Measurements from ENCODE around the gene CLEC2L. TPM values are rescaled to one million over a fixed set of nuclear protein-coding genes. Genes with fewer than 3 reads are reported as not detected.

CLEC2L gene
- total and polyA plus RNA-seq, 2 of the 8 experiments (the other 6 are each of a cell fraction or from before 2014, with no cell fraction given), result 0.20 to 1.9 TPM

DNA sequence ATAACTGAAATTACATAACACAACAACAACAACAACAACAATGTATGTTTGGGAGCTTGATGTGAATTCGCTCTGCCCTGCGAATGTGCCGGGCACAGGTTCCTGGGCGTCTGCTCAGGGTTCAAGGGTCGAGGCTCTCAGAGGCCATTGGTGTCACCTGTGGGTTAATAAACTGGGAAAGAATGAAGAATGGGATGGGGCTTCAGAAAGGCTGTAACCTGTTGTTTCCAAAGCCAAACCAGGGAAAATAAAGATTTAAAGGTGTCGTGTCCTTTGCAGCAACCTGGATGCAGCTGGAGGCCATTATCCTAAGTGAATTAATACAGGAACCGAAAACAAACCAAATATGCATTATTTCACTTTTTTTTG, 22.7 kb upstream of the CLEC2L start:
- Histone ChIP-seq H2AFZ (ENCODE audit: low read length) (no peak overlapping the region), H2AK5ac (ENCODE audit: low read depth, low read length) (no peak overlapping the region), H3K4me2 (ENCODE audit: insufficient read depth in 1 of 2, low read depth in 2 of 2, low read length in 2 of 2) (no peak overlapping the region), H4K91ac (replicated peaks; ENCODE audit: insufficient read length, low read length) (no peak overlapping the region), H2BK15ac (ENCODE audit: low read length) (no peak overlapping the region), H2BK120ac (replicated peaks; ENCODE audit: low read depth, low read length) (no peak overlapping the region), H4K5ac (ENCODE audit: insufficient read length, low read depth, low read length) (no peak overlapping the region), H3K79me1 (ENCODE audit: low read depth, low read length) (no peaks in the 10 kb centered on the region), H3K9me3 (ENCODE audit: insufficient read depth in 2 of 2, low read depth in 1 of 2, low read length in 1 of 2) (no peaks in the 10 kb centered on the region), H2BK20ac (ENCODE audit: low read length) (no peak overlapping the region), H3K79me2 (ENCODE audit: control insufficient read depth in 1 of 2, insufficient read depth in 2 of 2, low read length in 2 of 2) (no peaks in the 10 kb centered on the region), H4K8ac (ENCODE audit: extremely low read depth, insufficient read depth, low read length) (no peak overlapping the region), H3K36me3 (ENCODE audit: control insufficient read depth in 2 of 4, insufficient read depth in 4 of 4, low read length in 3 of 4) (no peaks in the 10 kb centered on the region), H4K20me1 (replicated peaks in 1 of 2; ENCODE audit: control insufficient read depth in 1 of 2, insufficient read depth in 2 of 2, low read length in 2 of 2) (no peaks in the 10 kb centered on the region), H2BK5ac (ENCODE audit: low read depth, low read length) (no peak overlapping the region), H3K27me3 (replicated peaks in 1 of 4; ENCODE audit: control insufficient read depth in 3 of 4, extremely low read depth in 1 of 4, insufficient read depth in 3 of 4, low read length in 3 of 4) (peaks cover 0 to 7% (median 5%) of the 10 kb centered on the region in 4 experiments; a peak in 3 of 7 replicates), H2BK12ac (ENCODE audit: low read depth, low read length) (no peak overlapping the region), H3K18ac (ENCODE audit: extremely low read depth, low read length) (no peak overlapping the region), H3K9ac (replicated peaks in 1 of 4; ENCODE audit: extremely low read depth in 1 of 4, low read depth in 3 of 4, low read length in 3 of 4) (no peak overlapping the region), H3K4me1 (replicated peaks in 1 of 4; ENCODE audit: control insufficient read depth in 3 of 4, insufficient read depth in 4 of 4, low read length in 3 of 4) (no peaks in the 10 kb centered on the region), H3K27ac (ENCODE audit: low read depth, low read length) (no peak overlapping the region), H3K4me3 (ENCODE audit: extremely low read depth in 1 of 4, insufficient read depth in 2 of 4, low read depth in 3 of 4, low read length in 4 of 4) (no peak overlapping the region), H3K4ac (replicated peaks; ENCODE audit: insufficient read length, low read depth, low read length) (peak overlapping the region; percentile 44), H3K23me2 (ENCODE audit: low read depth, low read length) (no peaks in the 10 kb centered on the region), H3K23ac (ENCODE audit: insufficient read length) (no peak overlapping the region), H3K14ac (ENCODE audit: insufficient read length) (no peak overlapping the region), H3K56ac (replicated peaks; ENCODE audit: insufficient read length, low read depth, low read length) (no peak overlapping the region)
- ChIA-PET CTCF (ENCODE audit: partially characterized antibody) (interaction anchor here (0.8 to 10.7 kb wide), 31 partner anchors 8 to 505 kb away, joined by 3 to 156 read pairs (median 5); no protein-coding TSS in a partner anchor), POLR2A (ENCODE audit: partially characterized antibody) (interaction anchor here (0.9 to 2.5 kb wide), 2 partner anchors 18 to 69 kb away, joined by 3 to 11 read pairs; partner anchors contain the start of gene KLRG2)
- no peak for TF ChIP-seq JUN (IDR thresholded peaks at IDR 0.05; ENCODE audit: low read depth, low read length)
- DNase-seq (ENCODE audit: low read depth in 1 of 2, low spot score in 2 of 2), result no peak
- no peak for FAIRE-seq
- 96% methylated on average over 7 of the region's 7 CpGs; no CpG with 5 or more reads in 1 of the 2 experiments for WGBS, 2 experiments (ENCODE audit: extremely low coverage in 1 of 2, insufficient coverage in 1 of 2, insufficient read length in 1 of 2, insufficient replicate concordance in 2 of 2, low coverage in 1 of 2, low lambda C conversion rate in 2 of 2, missing lambda C conversion rate in 1 of 2)

Measured in H1 (cell line).